Measurements from ENCODE around the gene PXK. TPM values are rescaled to one million over a fixed set of nuclear protein-coding genes. Genes with fewer than 3 reads are reported as not detected.

PXK gene
- total RNA-seq, 3 donors from 2014 or later (not counting 1 experiment from before 2014, with no cell fraction given), result 42.1 to 53.8 (median 48.9) TPM

DNA sequence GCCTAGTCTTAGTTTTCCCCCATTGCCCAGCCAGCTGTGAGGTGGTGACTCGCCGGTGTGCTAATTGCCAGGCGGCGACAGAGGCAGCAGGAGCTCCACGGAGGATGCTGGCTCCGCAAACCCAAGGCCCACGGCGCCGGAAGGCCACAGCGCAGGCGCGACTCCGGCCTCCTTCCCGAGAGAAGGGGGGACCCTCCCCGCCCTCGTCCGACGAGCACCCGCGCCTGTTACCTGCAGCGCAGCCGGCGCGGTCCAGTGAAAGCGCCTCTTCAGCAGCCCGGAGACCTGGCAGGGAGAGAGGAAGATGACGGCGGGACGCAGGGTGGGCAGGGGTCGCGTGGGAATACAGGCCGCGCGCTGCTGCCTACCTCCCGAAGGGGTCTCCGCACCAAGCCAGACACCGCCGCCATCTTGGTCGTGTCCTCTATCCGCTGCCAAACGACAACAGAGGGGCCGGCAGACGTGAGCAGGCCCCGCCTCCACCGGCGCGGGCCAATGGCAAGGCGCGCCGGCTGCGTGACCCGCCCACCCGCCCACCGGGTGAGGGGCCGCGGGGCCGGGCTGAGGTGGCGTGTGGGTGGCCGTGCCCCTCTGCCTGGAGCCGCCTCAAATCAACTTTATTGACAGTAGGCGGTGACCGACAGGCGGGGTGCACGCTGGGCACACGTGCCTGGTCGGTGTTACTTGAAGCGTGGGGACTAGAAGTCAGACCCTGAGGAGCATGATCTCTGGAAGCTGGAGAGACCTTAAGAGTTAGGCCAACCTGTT is 100.9 kb downstream of the PXK start, which contains the start of gene PDHB:
TSS of gene PDHB (minus strand) at position 433 of the 768 bp plus-strand sequence. CDS start at position 410, 23 bp downstream.
- whole genome bisulfite sequencing (ENCODE audit: insufficient coverage), result under 1% methylated on average over 67 of the region's 67 CpGs
- Mint-ChIP-seq H3K4me1 (peaks cover 19 to 22% of the 10 kb centered on the region in 2 donors), H3K27ac (peak within 1 kb of the TSS; percentile 89 to 96), H3K9me3 (no peaks in the 10 kb centered on the region), H3K27me3 (ENCODE audit: low read depth in 2 of 2) (peaks cover 0 to 7% of the 10 kb centered on the region in 2 donors), H3K36me3 (peaks cover under 1% of the 10 kb centered on the region), H3K4me3 (peak within 1 kb of the TSS; percentile 90)
- H3K36me3 ChIP-seq (ENCODE audit: control insufficient read depth, insufficient read depth, low read length), result peaks cover 32% of the 10 kb centered on the region
- intact Hi-C loops (cut with micrococcal nuclease), result loop anchor here (1.0 to 2.0 kb wide), 3 partner anchors 57 to 127 kb away; partner anchors contain the start of genes HTD2 and RPP14
- peaks cover 12% of the 10 kb centered on the region for H3K4me1 ChIP-seq (ENCODE audit: control insufficient read depth, insufficient read depth, low read length)
- TF ChIP-seq, protein P1, sequence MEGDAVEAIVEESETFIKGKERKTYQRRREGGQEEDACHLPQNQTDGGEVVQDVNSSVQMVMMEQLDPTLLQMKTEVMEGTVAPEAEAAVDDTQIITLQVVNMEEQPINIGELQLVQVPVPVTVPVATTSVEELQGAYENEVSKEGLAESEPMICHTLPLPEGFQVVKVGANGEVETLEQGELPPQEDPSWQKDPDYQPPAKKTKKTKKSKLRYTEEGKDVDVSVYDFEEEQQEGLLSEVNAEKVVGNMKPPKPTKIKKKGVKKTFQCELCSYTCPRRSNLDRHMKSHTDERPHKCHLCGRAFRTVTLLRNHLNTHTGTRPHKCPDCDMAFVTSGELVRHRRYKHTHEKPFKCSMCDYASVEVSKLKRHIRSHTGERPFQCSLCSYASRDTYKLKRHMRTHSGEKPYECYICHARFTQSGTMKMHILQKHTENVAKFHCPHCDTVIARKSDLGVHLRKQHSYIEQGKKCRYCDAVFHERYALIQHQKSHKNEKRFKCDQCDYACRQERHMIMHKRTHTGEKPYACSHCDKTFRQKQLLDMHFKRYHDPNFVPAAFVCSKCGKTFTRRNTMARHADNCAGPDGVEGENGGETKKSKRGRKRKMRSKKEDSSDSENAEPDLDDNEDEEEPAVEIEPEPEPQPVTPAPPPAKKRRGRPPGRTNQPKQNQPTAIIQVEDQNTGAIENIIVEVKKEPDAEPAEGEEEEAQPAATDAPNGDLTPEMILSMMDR (IDR thresholded peaks at IDR 0.05), result no peak
- H3K9me3 ChIP-seq (ENCODE audit: control insufficient read depth, insufficient read depth, low read length), result no peaks in the 10 kb centered on the region
- H3K27ac ChIP-seq (ENCODE audit: low read length), result peak within 1 kb of the TSS; percentile 82
- DNase-seq, result peak; percentile 83 to 93
- ATAC-seq, result peak; percentile 94 to 98 (median 95)
- peak within 1 kb of the TSS; percentile 86 for H3K4me3 ChIP-seq (ENCODE audit: low read length)
- H3K27me3 ChIP-seq (ENCODE audit: control insufficient read depth, insufficient read depth, low read length), result no peaks in the 10 kb centered on the region

DNA sequence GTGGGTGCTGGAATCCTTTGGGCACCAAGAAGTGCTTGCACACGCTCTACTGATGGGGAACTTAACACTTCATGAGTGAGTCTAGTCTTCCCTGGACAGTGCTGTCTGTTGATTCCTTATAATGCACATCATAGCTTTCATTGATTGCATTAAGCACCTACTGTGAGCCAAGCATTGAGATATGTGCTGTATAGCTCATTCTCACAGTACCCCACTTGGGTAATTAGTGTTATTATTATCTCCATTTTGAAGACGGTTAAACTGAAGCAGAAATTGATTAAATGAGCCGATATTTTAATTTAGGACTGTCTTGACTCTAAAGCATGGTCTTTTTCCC is 101.4 kb downstream of the PXK start:
- Histone ChIP-seq H3K27ac (ENCODE audit: low read length) (peak overlapping the region; percentile 55), H3K9me3 (ENCODE audit: control insufficient read depth, insufficient read depth, low read length) (no peaks in the 10 kb centered on the region), H3K4me1 (ENCODE audit: control insufficient read depth, insufficient read depth, low read length) (peaks cover 12% of the 10 kb centered on the region), H3K4me3 (ENCODE audit: low read length) (peak overlapping the region; percentile 24), H3K27me3 (ENCODE audit: control insufficient read depth, insufficient read depth, low read length) (no peaks in the 10 kb centered on the region), H3K36me3 (ENCODE audit: control insufficient read depth, insufficient read depth, low read length) (peaks cover 27% of the 10 kb centered on the region)
- peaks cover 19 to 22% of the 10 kb centered on the region in 2 donors for H3K4me1 Mint-ChIP-seq
- H3K27ac Mint-ChIP-seq, result peak overlapping the region; percentile 89 to 96
- TF ChIP-seq, protein P1 (IDR thresholded peaks at IDR 0.05), result no peak
- H3K36me3 Mint-ChIP-seq, result no peaks in the 10 kb centered on the region
- no peaks in the 10 kb centered on the region for H3K9me3 Mint-ChIP-seq
- peaks cover 0 to 7% of the 10 kb centered on the region in 2 donors for H3K27me3 Mint-ChIP-seq (ENCODE audit: low read depth in 2 of 2)
- intact Hi-C loops (cut with micrococcal nuclease), result no loop called here
- WGBS (ENCODE audit: insufficient coverage), result 63% methylated on average over 3 of the region's 3 CpGs
- ATAC-seq (no peak), DNase-seq (no peak)
- peak overlapping the region; percentile 90 for H3K4me3 Mint-ChIP-seq

DNA sequence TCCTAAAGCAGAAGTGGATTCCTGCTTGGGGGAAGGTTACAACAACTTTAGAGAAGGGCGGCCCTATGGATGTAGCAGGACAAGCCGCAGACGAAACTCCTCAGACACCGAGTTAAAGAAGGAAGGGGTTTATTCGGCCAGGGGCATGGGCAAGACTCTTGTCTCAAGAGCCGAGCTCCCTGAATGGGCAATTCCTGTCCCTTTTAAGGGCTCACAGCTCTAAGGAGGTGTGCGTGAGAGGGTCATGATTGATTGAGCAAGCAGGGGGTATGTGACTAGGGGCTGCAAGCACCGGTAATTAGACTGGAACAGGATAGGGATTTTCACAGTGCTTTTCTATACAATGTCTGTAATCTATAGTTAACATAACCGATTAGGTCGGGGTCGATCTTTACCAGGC is 101.8 kb downstream of the PXK start:
- no peak overlapping the region for H3K4me3 ChIP-seq (ENCODE audit: low read length)
- H3K27me3 Mint-ChIP-seq (ENCODE audit: low read depth in 2 of 2), result peaks cover 0 to 7% of the 10 kb centered on the region in 2 donors

More for the DNA sequence above, 101.8 kb downstream of the PXK start:
- Histone ChIP-seq H3K27me3 (ENCODE audit: control insufficient read depth, insufficient read depth, low read length) (no peaks in the 10 kb centered on the region), H3K36me3 (ENCODE audit: control insufficient read depth, insufficient read depth, low read length) (peaks cover 23% of the 10 kb centered on the region), H3K27ac (ENCODE audit: low read length) (no peak overlapping the region), H3K4me1 (ENCODE audit: control insufficient read depth, insufficient read depth, low read length) (peaks cover 12% of the 10 kb centered on the region), H3K9me3 (ENCODE audit: control insufficient read depth, insufficient read depth, low read length) (no peaks in the 10 kb centered on the region)
- Mint-ChIP-seq H3K27ac (peak overlapping the region; percentile 89 to 96), H3K36me3 (no peaks in the 10 kb centered on the region), H3K4me1 (peaks cover 19 to 22% of the 10 kb centered on the region in 2 donors), H3K9me3 (no peaks in the 10 kb centered on the region), H3K4me3 (peak overlapping the region; percentile 90)
- ATAC-seq (no peak), DNase-seq (no peak)
- intact Hi-C loops (cut with micrococcal nuclease), result no loop called here
- TF ChIP-seq, protein P1 (IDR thresholded peaks at IDR 0.05), result no peak
- 97% methylated on average over 11 of the region's 11 CpGs for WGBS (ENCODE audit: insufficient coverage)
